Tibial nerve (tissue), 4 donors: Measurements from ENCODE around the gene RHOG.

Source experiments
- CTCF ChIP-seq, 5 experiments: fragments of 200-600 bp in 3 of 5; fragments of 450-650 bp in 2 of 5; sonication (generic) in 3 of 5; IDR thresholded peaks; one replicate each; pipeline ENCODE4 v1.5.1; 2016 to 2019; ENCODE audit warnings: antibody characterized with exemption in 5 of 5, mild to moderate bottlenecking in 3 of 5, moderate library complexity in 2 of 5
- EP300 ChIP-seq, 2 donors: sonication (generic); formaldehyde crosslinking; IDR thresholded peaks; one replicate each; pipeline ENCODE4 v1.6.1; 2017; ENCODE audit warnings: antibody characterized with exemption in 2 of 2, mild to moderate bottlenecking in 1 of 2
- POLR2A ChIP-seq, 2 donors: fragments of 450-650 bp; IDR thresholded peaks; one replicate each; pipeline ENCODE4 v1.6.1; 2017; ENCODE audit warnings: antibody characterized with exemption in 2 of 2, mild to moderate bottlenecking in 2 of 2, moderate library complexity in 2 of 2

- TF ChIP-seq CTCF (IDR thresholded peaks at IDR 0.05): no peak
- TF ChIP-seq EP300 (IDR thresholded peaks at IDR 0.05): no peak
- no peak for TF ChIP-seq POLR2A (IDR thresholded peaks at IDR 0.05)
Measured at GRCh38 chr11:3854660-3854976, 13.9 kb upstream of the RHOG start.
